ENCODE measurements around the gene IER3IP1.

GRCh38 chr18:47118981-47119380 is 57.2 kb downstream of the IER3IP1 start:
- TF ChIP-seq CTCF (conservative IDR thresholded peaks at IDR 0.05; ENCODE audit: low read depth, low read length) (no peak), MAFK (IDR thresholded peaks at IDR 0.05; ENCODE audit: low read depth, low read length) (no peak), CHD1 (IDR thresholded peaks at IDR 0.05; ENCODE audit: low read depth, low read length) (no peak), POLR2A (IDR thresholded peaks at IDR 0.05; ENCODE audit: low read depth, low read length) (no peak), CEBPB (IDR thresholded peaks at IDR 0.05; ENCODE audit: low read depth, low read length) (no peak), SMC3 (IDR thresholded peaks at IDR 0.05; ENCODE audit: low read depth, low read length) (no peak), NFE2L2 (IDR thresholded peaks at IDR 0.05; ENCODE audit: low read depth, low read length) (no peak)
- TF ChIP-seq, protein P1, sequence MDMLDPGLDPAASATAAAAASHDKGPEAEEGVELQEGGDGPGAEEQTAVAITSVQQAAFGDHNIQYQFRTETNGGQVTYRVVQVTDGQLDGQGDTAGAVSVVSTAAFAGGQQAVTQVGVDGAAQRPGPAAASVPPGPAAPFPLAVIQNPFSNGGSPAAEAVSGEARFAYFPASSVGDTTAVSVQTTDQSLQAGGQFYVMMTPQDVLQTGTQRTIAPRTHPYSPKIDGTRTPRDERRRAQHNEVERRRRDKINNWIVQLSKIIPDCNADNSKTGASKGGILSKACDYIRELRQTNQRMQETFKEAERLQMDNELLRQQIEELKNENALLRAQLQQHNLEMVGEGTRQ (IDR thresholded peaks at IDR 0.05; ENCODE audit: low read depth, low read length): no peak

Measured in IMR-90 (cell line).